Calu3 (cell line): ENCODE data around the gene MAP3K13. TPM values are rescaled to one million over a fixed set of nuclear protein-coding genes. Genes with fewer than 3 reads are reported as not detected.

ENCODE experiments used
- BruUV-seq: library from RNA; stranded (reverse); fragments of 400-500 nt; replicated peaks from 2 replicates; lab custom pipeline; 2021; lab: Mats Ljungman, UMichigan
- CTCF ChIA-PET: fragments of 300-600 bp; sonication (Branson Sonifier 250); formaldehyde crosslinking; loops from one replicate; lab custom pipeline; 2022; ENCODE audit warnings: antibody characterized with exemption; lab: Charles Lee
- DNase-seq: peaks from one replicate; pipeline ENCODE4 v3.0.0; 2022
- H3K27ac Mint-ChIP-seq: one replicate; pipeline ENCODE4 v1.8.0; 2022; ENCODE audit warnings: mixed read lengths; ENCODE audit not compliant: unreplicated experiment
- H3K27me3 Mint-ChIP-seq: one replicate; pipeline ENCODE4 v1.8.0; 2022; ENCODE audit warnings: mixed read lengths; ENCODE audit not compliant: unreplicated experiment
- H3K36me3 Mint-ChIP-seq: one replicate; pipeline ENCODE4 v1.8.0; 2022; ENCODE audit warnings: mild to moderate bottlenecking, moderate library complexity, mixed read lengths; ENCODE audit not compliant: insufficient read depth, unreplicated experiment
- H3K4me1 Mint-ChIP-seq: one replicate; pipeline ENCODE4 v1.8.0; 2022; ENCODE audit warnings: mild to moderate bottlenecking, low read depth, mixed read lengths; ENCODE audit not compliant: unreplicated experiment
- H3K4me3 Mint-ChIP-seq: one replicate; pipeline ENCODE4 v1.8.0; 2022; ENCODE audit warnings: mild to moderate bottlenecking, low read depth, moderate library complexity, mixed read lengths; ENCODE audit not compliant: unreplicated experiment
- H3K9me3 Mint-ChIP-seq: one replicate; pipeline ENCODE4 v1.8.0; 2022; ENCODE audit warnings: low read depth, mixed read lengths; ENCODE audit not compliant: unreplicated experiment
- CTCF ChIP-seq: fragments of 200-600 bp; IDR thresholded peaks from one replicate; pipeline ENCODE4 v1.8.0; 2022; ENCODE audit warnings: antibody characterized with exemption; ENCODE audit not compliant: unreplicated experiment
- intact Hi-C: fragments of 100-400 bp; cut with micrococcal nuclease; formaldehyde crosslinking; loops from one replicate; pipeline ENCODE4 v1.10.0; 2022; ENCODE audit not compliant: unreplicated experiment
- total RNA-seq: library from RNA; stranded (reverse); gene quantifications from 2 replicates; pipeline ENCODE4 v1.2.3, GENCODE V29; 2022

MAP3K13 gene
- total RNA-seq, 1 experiment from 2014 or later, result 102 TPM

- Mint-ChIP-seq H3K4me3 (no peak overlapping the region), H3K9me3 (no peaks in the 10 kb centered on the region), H3K36me3 (peaks cover 76% of the 10 kb centered on the region), H3K4me1 (no peaks in the 10 kb centered on the region), H3K27me3 (no peaks in the 10 kb centered on the region), H3K27ac (no peak overlapping the region)
- BruUV-seq, result no TSS peak
- TF ChIP-seq CTCF, result no peak
- DNase-seq, result no peak
- CTCF ChIA-PET, result interaction anchor here (1.2 kb wide), 1 partner anchor 65 kb away, joined by 4 read pairs; the partner anchor contains the start of gene SENP2
- intact Hi-C loops, result no loop called here
Observed at GRCh38 chr3:185521349-185522138, 158.6 kb downstream of the MAP3K13 start.

- Mint-ChIP-seq H3K4me3 (no peak overlapping the region), H3K27ac (no peak overlapping the region), H3K9me3 (no peaks in the 10 kb centered on the region), H3K36me3 (peaks cover 81% of the 10 kb centered on the region), H3K4me1 (peaks cover 13% of the 10 kb centered on the region), H3K27me3 (no peaks in the 10 kb centered on the region)
- no peak for TF ChIP-seq CTCF
- BruUV-seq, result no TSS peak
- intact Hi-C loops, result no loop called here
- DNase-seq, result no peak
- CTCF ChIA-PET, result no interaction called here
Observed at GRCh38 chr3:185526349-185526951, 163.5 kb downstream of the MAP3K13 start.

- BruUV-seq, result no TSS peak
- Mint-ChIP-seq H3K9me3 (no peaks in the 10 kb centered on the region), H3K27ac (peak overlapping the region; percentile 31), H3K4me3 (no peak overlapping the region), H3K4me1 (peaks cover 13% of the 10 kb centered on the region), H3K36me3 (peaks cover 85% of the 10 kb centered on the region), H3K27me3 (no peaks in the 10 kb centered on the region)
- TF ChIP-seq CTCF, result no peak
- intact Hi-C loops, result no loop called here
- DNase-seq, result no peak
- CTCF ChIA-PET, result no interaction called here
Observed at GRCh38 chr3:185527364-185527763, 164.4 kb downstream of the MAP3K13 start.

GRCh38 chr3:185528532-185528931, 165.6 kb downstream of the MAP3K13 start:
- no peak for DNase-seq
- no peak for TF ChIP-seq CTCF
- H3K9me3 Mint-ChIP-seq, result no peaks in the 10 kb centered on the region
- BruUV-seq, result no TSS peak
- H3K4me1 Mint-ChIP-seq, result peaks cover 18% of the 10 kb centered on the region
- H3K4me3 Mint-ChIP-seq, result no peak overlapping the region
- H3K27me3 Mint-ChIP-seq, result no peaks in the 10 kb centered on the region
- intact Hi-C loops, result no loop called here
- peaks cover 88% of the 10 kb centered on the region for H3K36me3 Mint-ChIP-seq
- CTCF ChIA-PET, result no interaction called here
- H3K27ac Mint-ChIP-seq, result peak overlapping the region; percentile 31
